H1 (cell line): Measurements from ENCODE around the gene DNAH8. TPM values are rescaled to one million over a fixed set of nuclear protein-coding genes. Genes with fewer than 3 reads are reported as not detected.

Experiments
- CTCF ChIA-PET: fragments of 300-600 bp; sonication (Branson Sonifier 250); formaldehyde crosslinking; loops from one replicate; lab custom pipeline; 2021; ENCODE audit not compliant: partially characterized antibody; lab: Charles Lee
- POLR2A ChIA-PET: fragments of 300-600 bp; sonication (Branson Sonifier 250); formaldehyde crosslinking; loops from one replicate; lab custom pipeline; 2021; ENCODE audit warnings: inconsistent platforms; ENCODE audit not compliant: partially characterized antibody; lab: Charles Lee
- DNase-seq, 2 experiments: peaks; one replicate each; pipeline versions ENCODE4 v3.0.0 to v3.0.0-alpha.2; 2010 to 2022; ENCODE audit warnings: low spot score in 2 of 2, low read depth in 1 of 2, mixed read lengths in 1 of 2
- FAIRE-seq: peaks from 2 replicates; lab custom pipeline; 2011; peaks lifted over from hg19 to GRCh38; lab: Jason Lieb, UNC
- H2AFZ ChIP-seq: 2 replicates; pipeline ENCODE4 v1.8.1; 2012; ENCODE audit warnings: low read length, inconsistent platforms
- H2AK5ac ChIP-seq: 2 replicates; pipeline ENCODE4 v1.6.1; 2013; ENCODE audit warnings: low read depth, low read length
- H2BK120ac ChIP-seq: replicated peaks from 2 replicates; pipeline ENCODE3; 2013; ENCODE audit warnings: low read depth, low read length, inconsistent platforms
- H2BK12ac ChIP-seq: 2 replicates; pipeline ENCODE4 v1.6.1; 2013; ENCODE audit warnings: low read depth, low read length
- H2BK15ac ChIP-seq: 2 replicates; pipeline ENCODE4 v1.6.1; 2013; ENCODE audit warnings: low read length
- H2BK20ac ChIP-seq: 2 replicates; pipeline ENCODE4 v1.6.1; 2013; ENCODE audit warnings: low read length
- H2BK5ac ChIP-seq: 2 replicates; pipeline ENCODE4 v1.6.1; 2013; ENCODE audit warnings: low read depth, low read length
- H3K14ac ChIP-seq: 2 replicates; pipeline ENCODE4 v1.6.1; 2013; ENCODE audit warnings: inconsistent platforms; ENCODE audit not compliant: insufficient read length
- H3K18ac ChIP-seq: 2 replicates; pipeline ENCODE4 v1.6.1; 2013; ENCODE audit warnings: low read length; ENCODE audit errors: extremely low read depth
- H3K23ac ChIP-seq: 2 replicates; pipeline ENCODE4 v1.6.1; 2013; ENCODE audit warnings: inconsistent platforms; ENCODE audit not compliant: insufficient read length
- H3K23me2 ChIP-seq: 2 replicates; pipeline ENCODE4 v1.6.1; 2013; ENCODE audit warnings: low read depth, low read length
- H3K27ac ChIP-seq: 2 replicates; pipeline ENCODE4 v1.6.1; 2011; ENCODE audit warnings: low read depth, low read length, inconsistent platforms
- H3K27me3 ChIP-seq, 4 experiments: replicated peaks in 1 of 4; 1 replicate in 1 of 4; 2 replicates in 3 of 4; pipeline versions ENCODE4 v1.6.1 to v1.8.1; 2011 to 2013; ENCODE audit warnings: low read length in 3 of 4, mild to moderate bottlenecking in 3 of 4, inconsistent platforms in 2 of 4, mixed read lengths in 2 of 4, moderate library complexity in 1 of 4; ENCODE audit not compliant: control insufficient read depth in 3 of 4, insufficient read depth in 3 of 4; ENCODE audit errors: extremely low read depth in 1 of 4
- H3K36me3 ChIP-seq, 4 experiments: 2 replicates each; pipeline versions ENCODE4 v1.6.1 to v1.8.1; 2011 to 2013; ENCODE audit warnings: mild to moderate bottlenecking in 4 of 4, low read length in 3 of 4, moderate library complexity in 2 of 4, control low read depth in 1 of 4, inconsistent platforms in 1 of 4; ENCODE audit not compliant: insufficient read depth in 4 of 4, control insufficient read depth in 2 of 4
- H3K4ac ChIP-seq: replicated peaks from 2 replicates; pipeline ENCODE3; 2013; ENCODE audit warnings: low read length, low read depth, mixed read lengths, inconsistent platforms; ENCODE audit not compliant: insufficient read length
- H3K4me1 ChIP-seq, 4 experiments: replicated peaks in 1 of 4; 1 replicate in 1 of 4; 2 replicates in 3 of 4; pipeline versions ENCODE4 v1.6.1 to v1.8.1; 2011 to 2013; ENCODE audit warnings: low read length in 3 of 4, inconsistent platforms in 2 of 4, mixed read lengths in 1 of 4; ENCODE audit not compliant: insufficient read depth in 4 of 4, control insufficient read depth in 3 of 4
- H3K4me2 ChIP-seq, 2 experiments: 2 replicates each; pipeline versions ENCODE4 v1.6.1 to v1.8.1; 2011 to 2013; ENCODE audit warnings: low read depth in 2 of 2, low read length in 2 of 2, control low read depth in 1 of 2, inconsistent platforms in 1 of 2, mild to moderate bottlenecking in 1 of 2; ENCODE audit not compliant: insufficient read depth in 1 of 2
- H3K4me3 ChIP-seq, 4 experiments: fragments of 200-600, 300-600 bp in 1 of 4; sonication (generic), shearing (Covaris generic), sonication (Bioruptor Twin) in 1 of 4; 2 replicates each; pipeline versions ENCODE4 v1.5.1 to v1.8.1; 2011 to 2016; ENCODE audit warnings: low read length in 4 of 4, low read depth in 3 of 4, control low read depth in 2 of 4, inconsistent platforms in 2 of 4, mild to moderate bottlenecking in 2 of 4, mixed read lengths in 1 of 4, moderate library complexity in 1 of 4; ENCODE audit not compliant: insufficient read depth in 2 of 4; ENCODE audit errors: extremely low read depth in 1 of 4
- H3K56ac ChIP-seq: replicated peaks from 2 replicates; pipeline ENCODE3; 2013; ENCODE audit warnings: low read depth, mild to moderate bottlenecking, mixed read lengths, low read length, inconsistent platforms; ENCODE audit not compliant: insufficient read length
- H3K79me1 ChIP-seq: 2 replicates; pipeline ENCODE4 v1.6.1; 2013; ENCODE audit warnings: low read depth, low read length, control low read depth
- H3K79me2 ChIP-seq, 2 experiments: 2 replicates each; pipeline versions ENCODE4 v1.6.1 to v1.8.1; 2012 to 2013; ENCODE audit warnings: low read length in 2 of 2, mild to moderate bottlenecking in 2 of 2, inconsistent platforms in 1 of 2; ENCODE audit not compliant: insufficient read depth in 2 of 2, control insufficient read depth in 1 of 2
- H3K9ac ChIP-seq, 4 experiments: replicated peaks in 1 of 4; 1 replicate in 1 of 4; 2 replicates in 3 of 4; pipeline versions ENCODE4 v1.6.1 to v1.8.1; 2011 to 2013; ENCODE audit warnings: low read depth in 3 of 4, low read length in 3 of 4, control low read depth in 2 of 4, mild to moderate bottlenecking in 2 of 4, moderate library complexity in 2 of 4, inconsistent platforms in 1 of 4; ENCODE audit errors: extremely low read depth in 1 of 4
- H3K9me3 ChIP-seq, 2 experiments: 2 replicates each; pipeline versions ENCODE4 v1.6.1 to v1.8.1; 2012 to 2013; ENCODE audit warnings: mild to moderate bottlenecking in 2 of 2, moderate library complexity in 2 of 2, control low read depth in 1 of 2, inconsistent platforms in 1 of 2, low read depth in 1 of 2, low read length in 1 of 2, mixed read lengths in 1 of 2; ENCODE audit not compliant: insufficient read depth in 2 of 2
- H4K20me1 ChIP-seq, 2 experiments: replicated peaks in 1 of 2; 2 replicates each; pipeline versions ENCODE3 to v1.8.1; 2011 to 2013; ENCODE audit warnings: inconsistent platforms in 2 of 2, low read length in 2 of 2, mild to moderate bottlenecking in 1 of 2; ENCODE audit not compliant: insufficient read depth in 2 of 2, control insufficient read depth in 1 of 2
- H4K5ac ChIP-seq: 2 replicates; pipeline ENCODE4 v1.6.1; 2013; ENCODE audit warnings: low read length, low read depth, mixed read lengths, inconsistent platforms; ENCODE audit not compliant: insufficient read length
- H4K8ac ChIP-seq: 2 replicates; pipeline ENCODE4 v1.8.0; 2013; ENCODE audit warnings: mild to moderate bottlenecking, moderate library complexity, low read length, inconsistent platforms; ENCODE audit not compliant: insufficient read depth; ENCODE audit errors: extremely low read depth
- H4K91ac ChIP-seq: replicated peaks from 2 replicates; pipeline ENCODE3; 2013; ENCODE audit warnings: low read length, mixed read lengths, inconsistent platforms; ENCODE audit not compliant: insufficient read length
- ASH2L ChIP-seq: fragments of 200-600, 300-600 bp; sonication (generic); IDR thresholded peaks from one replicate; pipeline ENCODE4 v1.7.1; 2017; ENCODE audit warnings: low read length
- EZH2 ChIP-seq: fragments of 200-600 bp; sonication (generic); IDR thresholded peaks from 2 replicates; pipeline ENCODE4 v1.7.1; 2012; ENCODE audit warnings: low read depth, mild to moderate bottlenecking, moderate library complexity, low read length, inconsistent platforms; ENCODE audit not compliant: severe bottlenecking
- GTF2F1 ChIP-seq: IDR thresholded peaks from 2 replicates; pipeline ENCODE4 v1.6.1; 2012; ENCODE audit warnings: low read depth, low read length, improper control_type of control experiment, borderline replicate concordance
- KDM5A ChIP-seq: fragments of 200-600 bp; IDR thresholded peaks from 2 replicates; pipeline ENCODE4 v1.7.1; 2012; ENCODE audit warnings: mild to moderate bottlenecking, low read length, inconsistent platforms, mixed read lengths
- MAFK ChIP-seq: IDR thresholded peaks from 2 replicates; pipeline ENCODE4 v1.6.1; 2012; ENCODE audit warnings: low read depth, mild to moderate bottlenecking, improper control_type of control experiment, low read length
- RNF2 ChIP-seq: fragments of 200-900, 300-1000 bp; sonication (generic); IDR thresholded peaks from 2 replicates; pipeline ENCODE4 v1.7.1; 2016; ENCODE audit warnings: borderline replicate concordance, low read depth, mild to moderate bottlenecking, antibody characterized with exemption, low read length; ENCODE audit not compliant: poor library complexity, severe bottlenecking; ENCODE audit errors: missing control alignments
- SUZ12 ChIP-seq: fragments of 200-600 bp; sonication (generic); IDR thresholded peaks from 2 replicates; pipeline ENCODE4 v1.6.1; 2012; ENCODE audit warnings: mild to moderate bottlenecking, inconsistent platforms, low read length, moderate library complexity, mixed read lengths
- YY1 ChIP-seq: IDR thresholded peaks from 2 replicates; pipeline ENCODE4 v1.6.1; 2011; ENCODE audit warnings: low read depth, mild to moderate bottlenecking, low read length
- WGBS, 2 experiments: shearing (Covaris generic) in 1 of 2; methylation state at CpG; one replicate each; pipeline versions ENCODE4 v1.1.6 to v1.1.7; 2013 to 2015; ENCODE audit warnings: low lambda C conversion rate in 2 of 2, mixed read lengths in 2 of 2, inconsistent platforms in 1 of 2, low coverage in 1 of 2, missing lambda C conversion rate in 1 of 2; ENCODE audit not compliant: insufficient replicate concordance in 2 of 2, insufficient coverage in 1 of 2, insufficient read length in 1 of 2; ENCODE audit errors: extremely low coverage in 1 of 2, missing lambda C conversion rate in 1 of 2; 5-methylcytosine and 5-hydroxymethylcytosine counted together
- polyA plus RNA-seq, 7 experiments: library from polyadenylated mRNA; depleted of rRNA in 3 of 7; stranded (reverse) in 5 of 7; unstranded in 2 of 7; fragments of >200 nt in 5 of 7; fragments of 200-250 nt in 2 of 7; gene quantifications; 1 replicate in 5 of 7; 2 replicates in 1 of 7; 4 replicates in 1 of 7; pipeline versions ENCODE4 v1.2.1 to v1.2.3, GENCODE V29; 2011 to 2013; ENCODE audit warnings: missing spikeins in 2 of 7, mixed read lengths in 2 of 7
- total RNA-seq: library from RNA; stranded (reverse); fragmentation: NEBNext Ultra II Directional; extraction: Animal tissue kit (Norgen Biotek cat#: 25700); gene quantifications from 2 replicates; pipeline ENCODE4 v1.2.1, GENCODE V29; 2021

The DNAH8 gene
- total and polyA plus RNA-seq, 2 of the 8 experiments (the other 6 are each of a cell fraction or from before 2014, with no cell fraction given) = under 0.01 TPM; not detected in 1

DNA sequence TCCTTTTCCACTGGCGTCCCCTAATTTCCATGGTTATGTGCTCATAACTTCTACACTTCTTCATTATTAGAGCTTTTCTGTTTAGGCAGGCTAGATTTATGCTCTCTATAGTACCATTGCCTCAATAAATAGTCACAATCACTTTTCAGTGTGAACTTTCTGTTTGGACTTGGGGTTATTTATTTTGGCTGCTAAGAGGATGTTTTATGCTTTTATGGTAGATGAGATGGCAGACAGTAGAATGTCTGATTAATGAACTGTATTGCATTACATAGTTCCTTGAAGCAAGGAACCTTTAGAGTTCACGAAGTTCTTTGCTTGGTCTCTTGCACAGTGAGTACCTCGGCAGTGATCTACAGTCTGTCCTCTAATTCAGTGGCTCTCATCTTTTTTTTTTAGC lies 6.9 kb downstream of the DNAH8 start:
- CTCF ChIA-PET = interaction anchor here (1.4 to 1.8 kb wide), 2 partner anchors 19 to 82 kb away, joined by 4 to 6 read pairs; no protein-coding TSS in a partner anchor
- Histone ChIP-seq H3K9ac (no peak overlapping the region), H2AFZ (no peak overlapping the region), H3K79me2 (no peaks in the 10 kb centered on the region), H4K20me1 (no peaks in the 10 kb centered on the region), H2AK5ac (no peak overlapping the region), H2BK20ac (no peak overlapping the region), H3K56ac (no peak overlapping the region), H2BK5ac (no peak overlapping the region), H4K5ac (no peak overlapping the region), H3K23me2 (no peaks in the 10 kb centered on the region), H3K23ac (no peak overlapping the region), H3K9me3 (no peaks in the 10 kb centered on the region), H3K18ac (no peak overlapping the region), H3K79me1 (no peaks in the 10 kb centered on the region), H3K36me3 (no peaks in the 10 kb centered on the region), H2BK15ac (no peak overlapping the region), H3K4me1 (no peaks in the 10 kb centered on the region), H3K27me3 (no peaks in the 10 kb centered on the region), H3K4me2 (no peak overlapping the region), H4K91ac (no peak overlapping the region), H3K4ac (no peak overlapping the region), H4K8ac (no peak overlapping the region), H3K14ac (no peak overlapping the region), H2BK120ac (no peak overlapping the region), H3K4me3 (no peak overlapping the region), H2BK12ac (no peak overlapping the region), H3K27ac (no peak overlapping the region)
- WGBS, 2 experiments = 90% methylated on average over 3 of the region's 3 CpGs; no CpG with 5 or more reads in 1 of the 2 experiments
- no peak for TF ChIP-seq EZH2
- no peak for TF ChIP-seq RNF2
- TF ChIP-seq ASH2L = no peak
- no peak for TF ChIP-seq KDM5A
- no peak for TF ChIP-seq YY1
- TF ChIP-seq MAFK = no peak
- TF ChIP-seq SUZ12 = no peak
- no peak for TF ChIP-seq GTF2F1
- POLR2A ChIA-PET = no interaction called here
- DNase-seq (no peak), FAIRE-seq (no peak)
